Left colon (tissue), 2 donors: ENCODE results near the gene TMEM184C. TPM values are rescaled to one million over a fixed set of nuclear protein-coding genes. Genes with fewer than 3 reads are reported as not detected.

Experiments used
- ATAC-seq: fragments of 200-7000 bp; cut with Tn5 transposase; one replicate; pipeline ENCODE4 v1.9.1; 2020; ENCODE audit warnings: mild to moderate bottlenecking, moderate library complexity
- DNase-seq, 2 donors: peaks; one replicate each; pipeline ENCODE4 v3.0.0-alpha.2; 2020
- intact Hi-C, 2 donors: fragments of 100-400 bp; cut with DNase I in 1 of 2; cut with micrococcal nuclease in 1 of 2; formaldehyde crosslinking; loops; one replicate each; pipeline versions ENCODE4 v1.11.2 to v1.14.0; 2022; cut with DNase I, micrococcal nuclease
- total RNA-seq, 2 donors: library from RNA; stranded (reverse); fragmentation: NEBNext Ultra II Directional; extraction: Animal tissue kit (Norgen Biotek cat#: 25700); gene quantifications; one replicate each; pipeline ENCODE4 v1.2.1, GENCODE V29; 2021
- donor health status: DM: no; HTN: no; CAD: no.
- donor health status: DM: yes; HTN: yes; CAD: no.

The TMEM184C gene
- total RNA-seq, 2 donors from 2014 or later = 38.1 to 41.8 TPM

DNA sequence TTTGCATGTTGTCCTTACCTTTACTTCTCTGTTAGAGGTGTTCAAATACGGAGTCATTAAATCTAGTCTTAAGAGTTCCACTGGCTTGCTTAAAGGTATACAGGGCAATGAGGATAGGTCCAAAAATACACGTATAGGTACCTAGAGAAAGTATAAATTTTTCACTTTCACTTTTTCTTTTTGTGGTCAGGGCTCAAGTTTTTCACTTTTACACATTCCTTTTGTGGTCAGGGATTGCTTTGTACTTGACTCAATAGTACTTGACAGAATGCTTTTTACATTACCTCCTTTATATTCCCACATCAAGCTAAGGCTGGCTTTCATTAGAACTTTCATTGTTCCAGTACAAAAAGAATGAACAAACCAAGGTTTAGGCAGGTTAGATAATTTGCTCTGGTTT lies 21.7 kb downstream of the TMEM184C start:
- no peak for DNase-seq
- ATAC-seq = no peak
- intact Hi-C loops = no loop called here

DNA sequence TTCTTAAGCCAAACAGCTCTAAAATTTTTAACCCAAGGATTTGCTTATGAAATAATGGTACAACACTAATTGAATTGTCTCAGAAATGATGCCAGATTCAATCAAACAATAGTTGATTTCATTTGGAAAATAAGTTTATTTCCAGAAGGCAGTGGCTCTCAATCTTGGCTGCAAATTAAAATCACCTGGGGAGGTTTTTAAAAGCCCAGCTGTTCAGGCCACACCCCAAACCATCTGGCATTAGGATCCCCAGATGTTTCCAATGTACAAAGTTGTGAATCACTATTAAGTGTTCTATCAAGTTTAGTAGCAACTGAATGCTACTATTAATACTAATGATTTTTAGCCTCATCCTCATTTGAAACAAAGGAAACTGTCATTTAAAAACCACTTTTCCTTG lies 22.2 kb downstream of the TMEM184C start:
- ATAC-seq = no peak
- intact Hi-C loops = no loop called here

DNA sequence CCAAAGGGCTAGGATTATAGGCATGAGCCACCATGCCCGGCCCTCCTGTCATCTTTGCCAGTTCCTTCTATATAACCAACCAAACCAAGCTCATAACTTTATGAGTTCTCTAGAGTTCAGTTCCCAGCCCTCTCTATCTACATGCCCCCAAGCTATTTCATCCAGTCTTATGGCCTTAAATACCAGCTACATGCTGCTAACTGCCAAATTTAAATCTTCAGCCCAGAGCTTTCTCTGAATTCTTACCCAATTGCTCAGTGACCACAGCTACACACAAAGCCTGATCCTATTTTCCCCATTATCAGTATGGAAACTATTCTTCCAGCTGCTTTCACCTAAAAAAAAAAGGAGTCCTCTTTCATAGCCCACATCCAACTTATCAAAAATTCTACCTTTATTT lies 23.1 kb downstream of the TMEM184C start:
- ATAC-seq (no peak), DNase-seq (no peak)
- intact Hi-C loops = no loop called here

More for the DNA sequence above, 22.2 kb downstream of the TMEM184C start:
- no peak for DNase-seq

DNA sequence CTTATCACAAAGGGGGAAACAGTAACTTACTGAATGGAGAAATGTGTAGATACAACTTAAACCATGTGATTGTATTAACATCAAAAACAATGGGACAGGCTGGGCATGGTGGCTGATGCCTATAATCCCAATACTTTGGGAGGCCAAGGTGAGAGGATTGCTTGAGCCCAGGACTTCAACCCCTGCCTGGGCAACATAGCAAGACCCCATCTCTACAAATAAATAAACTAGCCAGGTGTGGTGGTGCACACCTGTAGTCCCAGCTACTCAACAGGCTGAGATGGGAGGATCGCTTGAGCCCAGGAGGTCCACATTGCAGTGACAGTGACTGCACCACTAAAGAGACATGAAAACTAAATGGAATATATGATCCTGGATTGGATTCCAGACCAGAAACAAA lies 26.4 kb downstream of the TMEM184C start:
- intact Hi-C loops = no loop called here
- ATAC-seq (no peak), DNase-seq (no peak)

DNA sequence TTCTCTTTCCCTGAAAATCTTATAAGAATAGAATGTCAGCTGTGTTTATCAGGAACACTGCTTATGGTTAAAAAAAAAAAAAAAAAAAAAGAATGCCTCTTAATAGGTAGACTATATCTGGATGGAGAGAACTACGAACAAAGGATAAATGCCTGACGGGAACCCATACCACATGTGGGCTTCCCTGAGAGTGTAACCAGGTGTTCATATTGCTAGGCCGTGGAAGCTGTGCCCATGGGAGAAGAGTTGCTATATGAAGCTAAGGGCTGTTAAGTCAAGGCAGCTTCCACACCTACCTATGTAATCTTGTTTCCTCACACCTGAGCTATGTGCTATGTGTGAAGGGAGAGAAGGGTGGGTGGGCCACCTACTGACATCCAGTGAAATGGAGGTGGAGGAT lies 27.3 kb downstream of the TMEM184C start:
- DNase-seq (no peak), ATAC-seq (no peak)
- intact Hi-C loops = no loop called here

DNA sequence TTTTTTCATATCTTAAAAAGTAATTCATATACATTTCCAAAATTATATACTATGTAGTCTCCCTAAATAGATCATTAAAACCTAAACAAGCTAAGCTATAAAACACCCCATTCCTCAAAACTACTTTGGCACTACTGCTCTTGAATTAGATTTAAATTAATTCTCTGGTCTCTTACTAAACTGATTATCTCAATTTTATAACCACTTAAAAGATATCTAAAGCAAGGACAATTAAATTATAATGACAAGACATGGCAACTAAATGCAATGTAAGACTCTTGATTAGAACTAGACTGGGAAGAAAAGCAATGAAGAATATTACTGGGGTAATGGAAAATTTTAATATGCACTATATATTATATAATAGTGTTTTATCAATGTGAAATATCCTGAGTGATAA lies 27.9 kb downstream of the TMEM184C start:
- intact Hi-C loops = no loop called here

DNA sequence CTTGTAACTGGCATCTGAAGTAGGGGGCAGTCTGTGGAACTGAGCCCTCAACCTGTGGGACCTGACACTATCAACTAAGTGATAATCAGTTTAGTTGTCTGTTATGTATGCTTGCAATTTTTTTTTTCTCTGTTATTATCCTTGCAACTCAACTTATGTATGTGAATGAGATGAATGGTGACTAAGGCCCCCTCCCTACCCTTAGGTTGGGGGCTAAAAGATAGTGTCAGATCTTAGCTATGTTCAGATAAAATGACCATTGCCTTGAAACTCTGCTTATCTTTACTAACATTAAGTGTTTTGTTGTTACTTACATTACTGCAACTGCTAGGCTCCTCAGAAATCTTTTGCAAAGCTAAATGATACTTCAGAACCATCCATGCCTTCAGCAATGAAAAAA lies 31.5 kb downstream of the TMEM184C start:
- DNase-seq (no peak), ATAC-seq (no peak)
- intact Hi-C loops = no loop called here

More for the DNA sequence above, 27.9 kb downstream of the TMEM184C start:
- DNase-seq = no peak
- ATAC-seq = no peak

DNA sequence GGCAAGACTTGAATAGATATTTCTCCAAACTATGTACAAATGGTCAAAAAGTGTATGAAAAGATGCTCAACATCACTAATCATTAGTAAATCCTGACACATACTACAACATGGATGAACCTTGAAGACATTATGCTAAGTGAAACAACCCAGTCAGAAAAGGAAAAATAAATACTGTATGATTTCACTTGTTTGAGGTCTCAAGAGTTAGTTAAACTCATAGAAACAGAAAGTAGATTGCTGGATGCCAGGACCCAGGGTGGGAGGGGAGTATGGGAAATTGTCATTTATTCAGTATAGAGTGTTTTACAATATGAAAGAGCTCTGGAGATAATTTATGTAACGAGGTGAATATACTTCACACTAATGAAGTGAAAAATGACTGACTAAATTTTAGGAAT lies 34.4 kb downstream of the TMEM184C start:
- no peak for ATAC-seq
- intact Hi-C loops = no loop called here
- no peak for DNase-seq

DNA sequence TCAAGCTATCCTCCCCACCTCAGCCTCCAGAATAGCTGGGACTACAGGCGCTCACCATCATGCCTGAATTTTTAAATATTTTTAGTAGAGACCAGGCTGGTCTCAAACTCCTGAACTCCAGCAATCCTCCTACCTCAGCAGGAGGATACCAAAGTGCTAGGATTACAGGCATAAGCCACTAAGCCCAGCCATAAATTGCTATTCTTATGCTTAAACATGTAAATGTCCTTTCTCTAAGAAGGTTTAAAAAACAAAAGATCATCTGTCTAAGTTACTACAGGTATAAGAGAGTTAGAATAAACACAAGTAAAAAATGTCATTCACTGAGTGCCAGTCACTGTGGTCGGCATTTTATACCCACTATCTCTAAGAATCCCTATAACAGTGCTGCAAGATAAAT lies 38.4 kb downstream of the TMEM184C start:
- ATAC-seq (no peak), DNase-seq (no peak)
- intact Hi-C loops = no loop called here

DNA sequence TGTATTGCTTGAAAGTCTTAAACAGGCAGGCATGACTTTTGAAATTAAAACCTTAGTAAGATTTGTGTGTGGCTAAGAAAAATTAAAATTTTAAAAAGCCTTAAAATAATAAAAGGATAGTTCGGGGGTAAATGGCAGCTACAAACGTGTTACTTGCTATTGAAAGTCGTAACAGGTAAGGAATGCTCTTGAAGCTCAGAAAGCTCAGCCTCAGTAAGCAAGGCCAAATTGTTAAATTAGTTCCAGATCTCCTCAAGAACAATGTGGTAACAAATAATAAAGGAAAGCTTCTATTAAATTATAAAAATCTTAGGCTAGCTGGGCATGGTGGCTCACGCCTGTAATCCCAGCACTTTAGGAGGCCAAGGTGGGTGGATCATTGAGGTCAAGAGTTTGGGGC lies 41.3 kb downstream of the TMEM184C start:
- intact Hi-C loops = no loop called here
- no peak for ATAC-seq
- DNase-seq = no peak

DNA sequence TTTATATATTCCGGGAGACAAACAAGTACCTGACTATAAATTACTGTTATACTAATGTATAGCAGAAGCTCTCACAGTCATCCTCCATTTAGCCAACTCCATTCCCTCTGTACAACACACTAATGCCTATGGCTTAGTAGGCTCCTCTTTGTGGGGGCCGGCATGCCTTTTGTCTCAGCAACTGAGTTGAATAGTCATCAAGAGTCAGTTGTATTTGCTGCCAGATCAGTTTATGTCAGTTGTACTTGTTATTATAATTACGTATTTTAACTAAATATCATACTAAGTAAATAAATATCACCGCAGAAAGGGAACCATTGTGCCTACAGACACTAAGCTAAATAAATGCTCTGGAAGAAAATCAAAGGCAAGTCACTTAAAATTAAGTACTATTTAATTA lies 56.9 kb downstream of the TMEM184C start:
- intact Hi-C loops = no loop called here
- ATAC-seq (no peak), DNase-seq (no peak)

DNA sequence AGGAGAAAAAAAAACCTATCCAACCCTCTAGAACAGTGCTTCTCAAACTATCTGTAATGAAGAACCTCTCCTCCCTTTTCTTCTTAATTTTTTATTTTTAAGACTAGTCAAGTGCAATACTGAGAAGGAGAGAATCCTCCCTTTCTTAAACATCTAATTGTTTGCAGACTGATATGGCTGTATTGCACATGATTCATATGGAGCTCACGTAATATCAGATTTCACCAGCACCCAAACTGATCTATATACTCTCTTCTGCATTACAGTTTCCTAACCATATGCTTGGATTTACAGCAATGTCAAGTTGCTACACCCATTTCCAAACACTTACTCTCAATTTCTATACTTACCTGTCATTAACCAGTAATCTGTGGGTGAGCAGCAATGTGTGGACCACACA lies 57.3 kb downstream of the TMEM184C start:
- intact Hi-C loops = no loop called here
- no peak for DNase-seq
- no peak for ATAC-seq

DNA sequence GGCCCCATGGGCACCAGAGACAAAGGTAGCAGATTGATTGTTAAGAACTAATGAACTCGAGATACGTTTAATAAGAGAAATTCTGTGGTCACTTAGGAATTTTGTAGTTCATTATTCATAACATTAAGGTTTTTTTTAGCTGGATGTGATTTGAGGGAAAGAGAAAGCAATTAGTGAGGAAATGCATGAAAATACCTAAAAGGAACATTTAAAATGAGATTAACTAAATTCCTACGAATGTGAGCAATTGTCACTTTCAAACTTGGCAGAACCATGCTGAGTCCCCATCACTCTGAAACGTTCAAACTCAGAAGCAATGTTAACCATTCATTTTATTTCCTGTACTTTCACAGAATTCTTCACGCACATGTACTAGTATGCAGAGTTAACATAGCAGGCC lies 60.9 kb downstream of the TMEM184C start:
- no peak for DNase-seq
- no peak for ATAC-seq
- intact Hi-C loops = no loop called here

DNA sequence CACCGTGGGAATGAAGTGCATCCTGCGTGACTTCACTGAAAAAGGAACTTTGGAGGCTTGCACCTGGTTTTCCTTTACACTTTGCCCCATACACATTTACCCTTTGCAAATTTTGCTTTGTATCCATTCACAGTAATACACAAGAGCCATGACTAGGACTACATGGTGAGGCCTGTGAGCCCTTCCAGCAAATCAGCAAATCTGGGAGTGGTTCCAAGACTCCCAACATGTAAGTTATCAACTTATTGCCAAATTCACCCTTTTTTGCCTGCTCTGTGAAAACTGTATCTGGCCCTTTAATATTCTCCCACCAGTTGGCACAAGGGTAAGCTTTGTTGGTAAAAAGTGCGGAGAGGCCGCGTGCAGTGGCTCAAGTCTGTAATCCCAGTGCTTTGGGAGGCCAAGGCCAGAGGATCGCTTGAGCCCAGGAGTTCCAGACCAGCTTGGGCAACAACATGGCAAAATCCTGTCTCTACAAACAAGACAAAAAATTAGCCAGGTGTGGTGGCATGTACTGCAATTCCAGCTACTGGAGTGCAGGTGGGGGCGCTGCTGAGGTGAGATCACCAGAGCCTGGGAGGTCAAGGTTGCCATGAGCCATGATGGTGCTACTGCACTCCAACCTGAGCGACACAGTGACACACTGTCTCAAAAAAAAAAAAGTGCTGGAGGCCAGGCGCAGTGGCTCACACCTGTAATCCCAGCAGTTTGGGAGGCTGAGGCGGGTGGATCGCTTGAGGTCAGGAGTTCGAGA lies 61.8 kb downstream of the TMEM184C start:
- intact Hi-C loops = no loop called here
- DNase-seq (peak in 1 of 2 donors; percentile 15), ATAC-seq (no peak)

DNA sequence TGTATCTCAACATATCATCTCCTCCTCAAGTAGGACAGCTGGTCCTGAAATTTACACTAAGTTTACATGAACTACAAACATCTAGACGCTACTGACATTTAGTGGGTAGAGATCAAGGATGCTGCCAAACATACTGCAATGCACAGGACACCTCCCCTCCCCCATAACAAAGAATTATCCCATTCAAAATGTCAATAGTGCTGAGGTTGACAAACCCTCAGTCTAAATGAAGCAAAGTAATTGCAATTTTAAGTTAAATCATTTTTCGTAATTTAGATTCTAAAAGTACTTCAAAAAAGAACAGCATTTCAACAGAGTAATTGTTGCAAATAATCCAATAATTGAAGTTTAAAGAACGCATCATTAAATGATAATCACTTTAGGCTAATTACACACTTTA lies 65.6 kb downstream of the TMEM184C start:
- intact Hi-C loops = no loop called here
- DNase-seq (no peak), ATAC-seq (no peak)

DNA sequence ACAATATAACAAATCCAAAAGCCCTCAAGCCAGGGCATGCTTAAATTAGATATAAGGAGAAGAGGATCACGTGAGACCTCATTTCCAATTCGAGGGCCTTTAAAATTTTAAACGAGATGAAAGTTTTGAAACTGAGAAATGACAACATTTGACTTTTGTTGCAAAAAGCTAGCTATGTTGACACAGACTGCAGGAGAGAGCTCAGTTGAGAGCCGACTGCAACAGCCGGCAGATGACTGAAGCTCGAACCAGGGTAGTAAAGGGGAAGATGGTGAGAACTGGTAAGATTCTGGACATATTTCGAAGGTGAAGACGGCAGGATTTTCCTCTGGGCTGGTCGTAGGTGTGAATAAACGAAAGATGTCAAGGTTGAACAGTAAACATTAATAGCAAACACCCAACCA lies 66.0 kb downstream of the TMEM184C start:
- ATAC-seq = peak; percentile 49
- DNase-seq = peak in 1 of 2 donors; percentile 37
- intact Hi-C loops = no loop called here

DNA sequence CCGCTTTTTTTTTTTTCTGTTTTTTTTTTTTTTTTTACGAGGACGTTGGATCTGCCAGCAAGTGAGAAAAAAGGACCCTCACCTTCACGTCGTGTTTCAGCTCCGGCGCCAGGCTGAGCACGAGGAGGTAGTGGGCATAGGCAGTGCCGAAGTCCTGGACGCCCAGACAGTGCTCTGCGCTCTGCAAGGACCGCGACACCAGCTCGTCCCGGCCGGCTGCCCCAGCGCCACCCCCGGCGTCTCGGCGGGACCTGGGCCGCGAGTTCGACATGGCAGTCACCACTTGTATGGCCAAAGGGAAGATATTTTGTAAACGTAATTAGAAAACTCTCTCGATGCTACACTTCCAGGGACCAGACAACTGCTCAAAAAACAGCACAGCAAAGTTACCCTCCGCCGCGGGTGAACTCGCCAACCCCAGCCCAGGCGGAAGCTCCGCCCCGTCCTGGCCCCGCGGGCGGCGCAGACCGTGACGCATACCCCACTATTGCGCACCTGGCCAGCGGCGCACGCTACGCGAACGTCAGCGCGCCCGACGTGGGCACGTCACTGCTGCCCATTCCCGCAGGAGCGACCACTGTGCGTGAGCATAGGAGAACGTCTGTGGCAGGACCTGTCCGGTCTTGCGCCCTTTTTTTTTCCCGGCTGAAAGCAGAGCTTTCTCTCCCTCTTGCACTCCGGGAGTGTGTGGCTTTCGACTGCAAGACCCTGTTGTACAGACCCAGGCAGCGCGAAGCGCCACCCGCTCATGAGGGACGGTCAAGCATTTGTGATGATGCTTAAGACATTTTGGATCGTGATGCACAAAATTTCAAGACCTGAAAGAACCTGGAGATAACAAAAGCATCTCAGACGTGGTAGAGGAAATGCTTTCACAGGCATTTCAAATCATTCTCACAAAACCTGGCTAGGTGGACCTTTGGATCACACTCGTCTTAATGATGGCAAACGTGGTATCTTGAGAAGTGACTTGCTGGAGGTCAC lies 66.8 kb downstream of the TMEM184C start, which contains the start of gene PRMT9:
PRMT9 (minus strand) TSS at position 447 of the 984 bp plus-strand sequence; CDS start at position 271, 176 bp downstream.
- DNase-seq (peak; percentile 89 to 93), ATAC-seq (peak; percentile 99)
- intact Hi-C loops = no loop called here

DNA sequence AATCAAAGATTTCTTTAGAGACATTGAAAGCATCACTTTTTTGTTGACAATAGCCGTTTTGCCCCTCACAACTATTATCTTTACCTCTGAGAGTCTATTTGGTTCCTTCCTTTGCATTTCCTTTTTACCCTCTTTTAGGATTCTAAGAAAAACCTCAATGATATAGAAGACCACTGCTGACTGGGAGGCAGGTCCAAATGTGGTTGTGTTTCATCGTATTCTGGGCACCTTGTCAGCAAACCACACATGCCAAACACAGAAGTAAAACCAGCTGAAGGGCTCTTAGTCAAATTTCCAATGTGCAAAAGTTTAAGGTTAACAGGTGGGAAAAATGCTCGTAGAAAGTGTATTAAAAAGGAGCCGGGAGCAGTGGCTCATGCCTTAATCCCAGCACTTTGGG lies 71.9 kb downstream of the TMEM184C start:
- DNase-seq = no peak
- intact Hi-C loops = no loop called here
- no peak for ATAC-seq

DNA sequence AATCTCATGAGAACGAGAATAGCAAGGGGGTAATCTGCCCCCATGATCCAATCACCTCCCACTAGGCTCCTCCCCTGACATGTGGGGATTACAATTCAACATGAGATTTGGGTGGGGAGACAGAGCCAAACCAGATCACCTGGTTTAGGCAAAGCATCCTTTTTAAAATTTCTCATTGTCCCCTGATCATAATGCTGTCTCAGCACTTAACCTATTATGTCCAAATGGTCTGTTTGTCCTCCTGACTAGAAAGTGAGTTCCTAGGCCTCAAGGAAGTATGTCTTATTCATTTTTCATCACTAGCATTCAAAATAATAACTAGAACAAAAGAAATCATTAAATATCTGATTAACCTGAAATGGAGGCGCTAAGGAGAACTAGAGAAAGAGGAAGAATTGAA lies 74.6 kb downstream of the TMEM184C start:
- ATAC-seq (no peak), DNase-seq (no peak)
- intact Hi-C loops = no loop called here

DNA sequence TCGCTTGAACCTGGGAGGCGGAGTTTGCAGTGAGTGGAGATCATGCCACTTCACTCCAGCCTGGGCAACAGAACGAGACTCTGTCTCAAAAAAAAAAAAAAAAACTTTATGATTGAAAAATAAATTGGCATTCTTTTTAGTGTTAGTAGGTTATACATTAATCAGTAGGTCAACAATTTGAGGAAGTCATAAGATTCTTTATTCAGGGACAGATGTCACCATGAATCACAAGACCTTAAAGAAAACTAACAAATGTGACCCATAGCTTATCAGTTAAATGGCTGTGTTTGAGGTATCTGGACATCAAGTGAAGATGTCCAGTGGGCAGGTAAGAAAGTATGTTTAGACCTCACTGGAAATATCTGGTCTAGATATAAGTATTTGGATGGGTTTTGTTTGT lies 76.0 kb downstream of the TMEM184C start:
- intact Hi-C loops = no loop called here
- DNase-seq = no peak
- ATAC-seq = peak; percentile 92
